K562 (cell line): ENCODE measurements around the gene STAT4. TPM values are rescaled to one million over a fixed set of nuclear protein-coding genes. Genes with fewer than 3 reads are reported as not detected.

ENCODE experiments used
- ATAC-seq: fragments of 200-7000 bp; cut with Tn5 transposase; 3 replicates; pipeline ENCODE4 v1.9.1; 2020; ENCODE audit warnings: moderate library complexity
- BruUV-seq: library from RNA; stranded (reverse); fragments of 400-500 nt; replicated peaks from 2 replicates; lab custom pipeline; 2021; lab: Mats Ljungman, UMichigan
- CTCF ChIA-PET: fragments of 300-600 bp; formaldehyde crosslinking; extraction: SDS; loops from one replicate; lab custom pipeline; 2021; ENCODE audit warnings: low intra/inter-chr PET ratio; lab: Yijun Ruan, JAX
- POLR2A ChIA-PET: fragments of 300-600, 350-650 bp; sonication (Branson Sonifier 250); formaldehyde crosslinking; extraction: SDS; loops from one replicate; lab custom pipeline; 2021; ENCODE audit warnings: antibody characterized with exemption, inconsistent platforms; lab: Yijun Ruan, JAX
- DNase-seq, 4 experiments: peaks; one replicate each; pipeline versions ENCODE4 v3.0.0 to v3.0.0-alpha.2; 2011 to 2018; ENCODE audit warnings: low spot score in 3 of 4, mixed read lengths in 3 of 4; ENCODE audit errors: extremely low read depth in 1 of 4
- FAIRE-seq: peaks from 2 replicates; lab custom pipeline; 2011; peaks lifted over from hg19 to GRCh38; lab: Jason Lieb, UNC
- H2AFZ ChIP-seq: 2 replicates; pipeline ENCODE4 v1.6.0; 2011; ENCODE audit warnings: low read depth, low read length, control low read depth, inconsistent platforms
- H3K27ac ChIP-seq: fragments of 200-600 bp; 3 replicates; pipeline ENCODE4 v1.8.0; 2011; ENCODE audit warnings: low read depth, mild to moderate bottlenecking, control low read depth, inconsistent platforms, low read length, moderate library complexity, mixed read lengths; ENCODE audit errors: extremely low read depth
- H3K27me3 ChIP-seq, 2 experiments: fragments of 300-600 bp in 1 of 2; 2 replicates in 1 of 2; 3 replicates in 1 of 2; pipeline versions ENCODE4 v1.6.0 to v1.8.0; 2011; ENCODE audit warnings: inconsistent platforms in 2 of 2, low read length in 2 of 2, mild to moderate bottlenecking in 1 of 2, mixed read lengths in 1 of 2, moderate library complexity in 1 of 2; ENCODE audit not compliant: control insufficient read depth in 2 of 2, insufficient read depth in 2 of 2
- H3K36me3 ChIP-seq: fragments of 300-600 bp; 3 replicates; pipeline ENCODE4 v1.8.0; 2011; ENCODE audit warnings: mild to moderate bottlenecking, low read length, inconsistent platforms; ENCODE audit not compliant: control insufficient read depth, insufficient read depth
- H3K4me1 ChIP-seq, 2 experiments: fragments of 200-600 bp in 1 of 2; replicated peaks in 1 of 2; 2 replicates in 1 of 2; 3 replicates in 1 of 2; pipeline versions ENCODE4 v1.5.1 to v1.8.0; 2011; ENCODE audit warnings: inconsistent platforms in 2 of 2, low read length in 2 of 2, mild to moderate bottlenecking in 1 of 2, mixed read lengths in 1 of 2, moderate library complexity in 1 of 2; ENCODE audit not compliant: control insufficient read depth in 2 of 2, insufficient read depth in 2 of 2
- H3K4me2 ChIP-seq: 2 replicates; pipeline ENCODE4 v1.6.1; 2011; ENCODE audit warnings: low read length, control low read depth, inconsistent platforms, mixed read lengths; ENCODE audit not compliant: insufficient read depth
- H3K4me3 ChIP-seq: fragments of 200-600 bp; sonication (generic), shearing (Covaris generic); 2 replicates; pipeline ENCODE4 v1.5.1; 2016; ENCODE audit warnings: control low read depth, inconsistent platforms
- H3K79me2 ChIP-seq: fragments of 200-600 bp; 3 replicates; pipeline ENCODE4 v1.8.0; 2011; ENCODE audit warnings: low read length, inconsistent platforms; ENCODE audit not compliant: control insufficient read depth, insufficient read depth
- H3K9ac ChIP-seq, 2 experiments: 2 replicates each; pipeline versions ENCODE4 v1.6.0 to v1.6.1; 2011; ENCODE audit warnings: low read depth in 2 of 2, low read length in 2 of 2, control low read depth in 1 of 2, inconsistent platforms in 1 of 2, mild to moderate bottlenecking in 1 of 2, mixed read lengths in 1 of 2; ENCODE audit not compliant: insufficient read depth in 1 of 2
- H3K9me1 ChIP-seq: one replicate; pipeline ENCODE4 v1.6.0; 2011; ENCODE audit warnings: inconsistent platforms, mild to moderate bottlenecking, low read length, moderate library complexity; ENCODE audit not compliant: control insufficient read depth, insufficient read depth
- H3K9me3 ChIP-seq: replicated peaks from 2 replicates; pipeline ENCODE4 v1.5.1; 2011; ENCODE audit warnings: low read depth, low read length, inconsistent platforms; ENCODE audit not compliant: control insufficient read depth, insufficient read depth
- H4K20me1 ChIP-seq: replicated peaks from 2 replicates; pipeline ENCODE4 v1.6.1; 2011; ENCODE audit warnings: low read length, inconsistent platforms, mixed read lengths; ENCODE audit not compliant: control insufficient read depth, insufficient read depth
- BACH1 ChIP-seq: fragments of 200-800 bp; sonication (Bioruptor generic); IDR thresholded peaks from 2 replicates; pipeline ENCODE4 v1.6.1; 2016; ENCODE audit warnings: missing genetic modification characterization, missing compliant biosample characterization
- ELF2 ChIP-seq: fragments of 250-450 bp; sonication (Bioruptor Pico); IDR thresholded peaks from 2 replicates; pipeline ENCODE4 v1.5.0; 2021; ENCODE audit warnings: mild to moderate bottlenecking
- GTF3C2 ChIP-seq: IDR thresholded peaks from 3 replicates; pipeline ENCODE4 v1.6.1; 2011; ENCODE audit warnings: borderline replicate concordance, mild to moderate bottlenecking, moderate library complexity; ENCODE audit not compliant: insufficient read length; ENCODE audit errors: extremely low read depth
- HMGN3 ChIP-seq: IDR thresholded peaks from 2 replicates; pipeline ENCODE4 v1.6.1; 2011; ENCODE audit warnings: borderline replicate concordance, low read depth, mild to moderate bottlenecking, mixed read lengths, low read length; ENCODE audit not compliant: insufficient read length; ENCODE audit errors: extremely low read depth
- HNRNPUL1 ChIP-seq: fragments of 200-400 bp; formaldehyde crosslinking; IDR thresholded peaks from 2 replicates; pipeline ENCODE4 v1.6.1; 2017; ENCODE audit warnings: low read length
- IRF2 ChIP-seq: sonication (generic); formaldehyde crosslinking; IDR thresholded peaks from 2 replicates; pipeline ENCODE4 v1.8.1; 2022; ENCODE audit warnings: mild to moderate bottlenecking, missing genetic modification reagents
- KLF10 ChIP-seq: fragments of 250-450 bp; sonication (Bioruptor Pico); IDR thresholded peaks from 2 replicates; pipeline ENCODE4 v1.6.1; 2021; ENCODE audit warnings: matching md5 sums
- MCM5 ChIP-seq: fragments of 450-650 bp; IDR thresholded peaks from 2 replicates; pipeline ENCODE4 v1.6.1; 2016; ENCODE audit warnings: low read depth
- MNT ChIP-seq, 2 experiments: fragments of 450-650 bp; conservative IDR thresholded peaks; 2 replicates each; pipeline ENCODE4 v1.6.1; 2017; ENCODE audit warnings: mild to moderate bottlenecking in 2 of 2, moderate library complexity in 2 of 2
- NR2C2 ChIP-seq, 2 experiments: fragments of 200-800 bp in 1 of 2; sonication (Bioruptor generic) in 1 of 2; sonication (generic) in 1 of 2; formaldehyde crosslinking in 1 of 2; IDR thresholded peaks; 2 replicates each; pipeline versions ENCODE4 v1.6.1 to v1.8.0; 2016 to 2022; ENCODE audit warnings: mild to moderate bottlenecking in 1 of 2, missing compliant biosample characterization in 1 of 2, missing genetic modification characterization in 1 of 2, missing genetic modification reagents in 1 of 2
- PHB ChIP-seq: fragments of 250-450 bp; sonication (Bioruptor Pico); IDR thresholded peaks from 2 replicates; pipeline ENCODE4 v1.5.0; 2021
- SMARCA5 ChIP-seq: fragments of 450-650 bp; IDR thresholded peaks from 2 replicates; pipeline ENCODE4 v1.6.1; 2016
- U2AF2 ChIP-seq: fragments of 200-400 bp; formaldehyde crosslinking; optimal IDR thresholded peaks from 2 replicates; pipeline ENCODE3; 2017; ENCODE audit warnings: low read depth, mild to moderate bottlenecking, low read length
- ZBTB9 ChIP-seq: fragments of 450-650 bp; formaldehyde crosslinking; IDR thresholded peaks from 2 replicates; pipeline ENCODE4 v1.4.0; 2020; ENCODE audit warnings: mild to moderate bottlenecking, moderate library complexity
- ZNF436 ChIP-seq: fragments of 250-450, 450-650 bp; sonication (Bioruptor Pico); formaldehyde crosslinking; IDR thresholded peaks from 2 replicates; pipeline ENCODE4 v1.7.0; 2020; ENCODE audit warnings: mild to moderate bottlenecking
- WGBS: fragments of 100-300 bp; shearing (Covaris generic); methylation state at CpG from one replicate; pipeline ENCODE4 v1.1.6; 2016; ENCODE audit warnings: low coverage, mixed read lengths; ENCODE audit not compliant: insufficient coverage; ENCODE audit errors: missing lambda C conversion rate; 5-methylcytosine and 5-hydroxymethylcytosine counted together
- in situ Hi-C: fragments of 300-500 bp; cut with MboI; formaldehyde crosslinking; loops from 4 replicates; pipeline ENCODE4 v1.15.0; 2018; ENCODE audit warnings: inconsistent platforms, mixed read lengths
- intact Hi-C: fragments of 100-400 bp; cut with micrococcal nuclease; formaldehyde crosslinking; loops from 2 replicates; pipeline ENCODE4 v1.14.2; 2022
- polyA plus RNA-seq, 8 experiments: library from polyadenylated mRNA; depleted of rRNA in 4 of 8; stranded (reverse) in 5 of 8; unstranded in 3 of 8; fragments of >200 nt; fragmentation: Nextera tagmentation in 2 of 8; fragmentation: Illumina TruSeq in 1 of 8; extraction: Ambion mirVana in 2 of 8; extraction: Trizol in 1 of 8; gene quantifications; 2 replicates each; pipeline versions ENCODE4 v1.2.1 to v1.2.3, GENCODE V29; 2011 to 2014; ENCODE audit warnings: inconsistent platforms in 1 of 8, missing spikeins in 1 of 8
- total RNA-seq, 7 experiments: library from RNA; depleted of rRNA in 6 of 7; stranded (reverse); fragments of >200 nt in 6 of 7; fragmentation: Illumina TruSeq in 2 of 7; extraction: Trizol in 2 of 7; gene quantifications; 2 replicates each; pipeline versions ENCODE4 v1.2.1 to v1.2.3, GENCODE V29; 2011 to 2021; ENCODE audit warnings: low replicate concordance in 1 of 7

The STAT4 gene
- total and polyA plus RNA-seq, 9 of the 15 experiments (the other 6 are each of a cell fraction or from before 2014, with no cell fraction given), result 0.01 to 0.06 (median 0.03) TPM; not detected in 6

- DNase-seq (no peak), FAIRE-seq (no peak), ATAC-seq (no peak)
- H3K36me3 ChIP-seq, result no peaks in the 10 kb centered on the region
- H3K4me3 ChIP-seq, result no peak overlapping the region
- TF ChIP-seq IRF2 (CRISPR knock-in tag) (no peak), HNRNPUL1 (no peak), GTF3C2 (no peak), ZNF436 (no peak), U2AF2 (no peak), HMGN3 (no peak), PHB (CRISPR knock-in tag) (no peak), NR2C2 (CRISPR knock-in tag; IDR thresholded peaks at IDR 0.05) (no peak), NR2C2 (tag; IDR thresholded peaks at IDR 0.05) (no peak), ELF2 (CRISPR knock-in tag) (no peak), KLF10 (CRISPR knock-in tag) (no peak), MCM5 (no peak), MNT (conservative IDR thresholded peaks at IDR 0.05) (no peak), ZBTB9 (CRISPR knock-in tag) (no peak), SMARCA5 (no peak), BACH1 (tag) (no peak)
- POLR2A ChIA-PET, result interaction anchor here (1.4 kb wide), 2 partner anchors 12 to 15 kb away, joined by 4 to 6 read pairs; no protein-coding TSS in a partner anchor
- no peak overlapping the region for H3K9ac ChIP-seq
- no peak overlapping the region for H3K4me2 ChIP-seq
- CTCF ChIA-PET, result no interaction called here
- intact Hi-C loops, result no loop called here
- no peaks in the 10 kb centered on the region for H3K9me3 ChIP-seq
- H3K4me1 ChIP-seq, result no peaks in the 10 kb centered on the region
- no peaks in the 10 kb centered on the region for H3K79me2 ChIP-seq
- 0% methylated on average over 1 of the region's 1 CpG for WGBS
- H3K27me3 ChIP-seq, result no peaks in the 10 kb centered on the region; a peak in 2 of 5 replicates
- H2AFZ ChIP-seq, result no peak overlapping the region
- H3K27ac ChIP-seq, result no peak overlapping the region
- H3K9me1 ChIP-seq, result no peaks in the 10 kb centered on the region
- BruUV-seq, result no TSS peak
- in situ Hi-C loops, result no loop called here
- H4K20me1 ChIP-seq, result no peaks in the 10 kb centered on the region
These were observed 100.2 kb downstream of the STAT4 start for GRCh38 chr2:191050640-191050987.
